Raji (cell line): ENCODE results near the gene TDRD15.

ENCODE experiments used
- POLR2A ChIP-seq: IDR thresholded peaks from 2 replicates; pipeline ENCODE4 v1.6.1; 2011; ENCODE audit warnings: low read depth, low read length, control low read depth; ENCODE audit not compliant: insufficient read depth

Gene TDRD15

GRCh38 chr2:21118302-21118920 lies 5.4 kb upstream of the TDRD15 start:
- no peak for TF ChIP-seq POLR2A

GRCh38 chr2:21131861-21132260 lies 8.1 kb downstream of the TDRD15 start:
- no peak for TF ChIP-seq POLR2A

- no peak for TF ChIP-seq POLR2A
Observed at GRCh38 chr2:21135585-21135984, 11.8 kb downstream of the TDRD15 start.

- no peak for TF ChIP-seq POLR2A
Observed at GRCh38 chr2:21142149-21142548, 18.4 kb downstream of the TDRD15 start.

GRCh38 chr2:21146638-21147037 lies 22.9 kb downstream of the TDRD15 start:
- no peak for TF ChIP-seq POLR2A

- TF ChIP-seq POLR2A, result no peak
Observed at GRCh38 chr2:21148718-21149117, 24.9 kb downstream of the TDRD15 start.

GRCh38 chr2:21155365-21156136 lies 31.8 kb downstream of the TDRD15 start:
- TF ChIP-seq POLR2A, result no peak

- no peak for TF ChIP-seq POLR2A
Observed at GRCh38 chr2:21161122-21161521, 37.4 kb downstream of the TDRD15 start.

- TF ChIP-seq POLR2A, result no peak
Observed at GRCh38 chr2:21161832-21162614, 38.3 kb downstream of the TDRD15 start.

GRCh38 chr2:21162615-21162878 lies 38.8 kb downstream of the TDRD15 start:
- no peak for TF ChIP-seq POLR2A

GRCh38 chr2:21163213-21163612 lies 39.4 kb downstream of the TDRD15 start:
- no peak for TF ChIP-seq POLR2A

GRCh38 chr2:21165350-21165749 lies 41.6 kb downstream of the TDRD15 start:
- TF ChIP-seq POLR2A, result no peak

- no peak for TF ChIP-seq POLR2A
Observed at GRCh38 chr2:21175895-21176646, 52.3 kb downstream of the TDRD15 start.

- no peak for TF ChIP-seq POLR2A
Observed at GRCh38 chr2:21181957-21182356, 58.2 kb downstream of the TDRD15 start.

GRCh38 chr2:21183306-21183705 lies 59.5 kb downstream of the TDRD15 start:
- TF ChIP-seq POLR2A, result no peak

GRCh38 chr2:21183726-21184125 lies 60.0 kb downstream of the TDRD15 start:
- no peak for TF ChIP-seq POLR2A

GRCh38 chr2:21191535-21191934 lies 67.8 kb downstream of the TDRD15 start:
- no peak for TF ChIP-seq POLR2A
